ENCODE measurements around the gene XPC.

XPC gene

DNA sequence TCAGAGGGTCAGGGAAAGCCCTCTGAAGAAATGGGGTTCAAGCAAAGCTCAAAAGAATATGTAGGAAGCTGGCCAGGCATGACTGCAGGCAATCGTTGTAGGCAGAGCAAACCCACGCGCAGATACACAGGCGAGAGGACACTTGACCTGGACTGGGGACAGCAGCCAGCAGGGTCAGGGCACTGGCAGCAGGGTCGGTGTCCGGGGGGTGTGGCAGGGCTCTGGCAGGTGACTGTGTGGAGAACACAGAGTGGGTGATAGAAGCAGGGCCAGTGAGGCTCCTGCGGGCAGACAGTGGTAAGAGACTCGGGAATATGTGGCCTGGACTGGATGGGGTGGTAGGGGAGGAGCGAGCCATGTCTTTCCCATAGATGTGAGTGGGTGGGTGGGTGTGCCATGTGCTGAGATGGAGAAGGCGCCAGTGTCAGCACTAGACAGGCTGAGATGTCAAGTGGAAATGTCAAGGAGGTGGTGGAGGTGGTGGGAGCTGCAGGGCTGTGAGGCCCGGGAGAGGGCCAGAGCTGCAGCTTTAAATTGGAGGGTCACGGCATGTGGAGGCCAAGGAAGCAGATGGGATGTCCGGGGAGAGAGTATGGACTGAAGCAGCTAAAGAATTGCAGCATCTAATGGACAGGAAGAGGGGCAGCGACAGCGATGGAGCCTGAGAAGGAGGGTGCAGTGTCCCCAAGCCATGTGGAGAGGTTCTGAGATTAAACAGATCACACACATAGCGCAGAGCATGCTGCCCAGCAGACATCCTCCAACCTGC lies 40.1 kb downstream of the XPC start:
- DNase-seq (ENCODE audit: low read depth): no peak
- TF ChIP-seq, protein P1, sequence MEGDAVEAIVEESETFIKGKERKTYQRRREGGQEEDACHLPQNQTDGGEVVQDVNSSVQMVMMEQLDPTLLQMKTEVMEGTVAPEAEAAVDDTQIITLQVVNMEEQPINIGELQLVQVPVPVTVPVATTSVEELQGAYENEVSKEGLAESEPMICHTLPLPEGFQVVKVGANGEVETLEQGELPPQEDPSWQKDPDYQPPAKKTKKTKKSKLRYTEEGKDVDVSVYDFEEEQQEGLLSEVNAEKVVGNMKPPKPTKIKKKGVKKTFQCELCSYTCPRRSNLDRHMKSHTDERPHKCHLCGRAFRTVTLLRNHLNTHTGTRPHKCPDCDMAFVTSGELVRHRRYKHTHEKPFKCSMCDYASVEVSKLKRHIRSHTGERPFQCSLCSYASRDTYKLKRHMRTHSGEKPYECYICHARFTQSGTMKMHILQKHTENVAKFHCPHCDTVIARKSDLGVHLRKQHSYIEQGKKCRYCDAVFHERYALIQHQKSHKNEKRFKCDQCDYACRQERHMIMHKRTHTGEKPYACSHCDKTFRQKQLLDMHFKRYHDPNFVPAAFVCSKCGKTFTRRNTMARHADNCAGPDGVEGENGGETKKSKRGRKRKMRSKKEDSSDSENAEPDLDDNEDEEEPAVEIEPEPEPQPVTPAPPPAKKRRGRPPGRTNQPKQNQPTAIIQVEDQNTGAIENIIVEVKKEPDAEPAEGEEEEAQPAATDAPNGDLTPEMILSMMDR (IDR thresholded peaks at IDR 0.05; ENCODE audit: low read depth, low read length, missing control alignments): no peak
- H3K4me3 ChIP-seq (ENCODE audit: low read depth, low read length): no peak overlapping the region

DNA sequence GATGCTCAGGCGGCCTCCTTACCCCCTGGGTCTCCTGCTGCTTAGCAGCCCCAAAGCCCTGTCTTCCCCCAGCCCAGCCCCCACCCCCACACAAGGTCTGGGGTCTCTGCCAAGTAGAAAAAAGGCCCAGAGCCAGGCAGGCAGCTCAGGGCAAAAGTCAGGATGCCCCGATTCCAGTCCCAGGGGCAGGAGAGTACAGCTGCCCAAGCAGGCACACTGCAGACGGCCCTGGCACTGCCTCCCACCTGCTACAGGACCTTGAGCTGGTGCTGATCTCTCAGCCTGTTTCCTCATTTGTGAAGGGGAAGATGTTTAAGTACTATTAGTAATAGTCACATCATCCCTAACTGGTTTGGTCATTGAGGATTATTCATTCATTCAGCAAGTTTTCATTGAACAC lies 41.0 kb downstream of the XPC start:
- H3K4me3 ChIP-seq (ENCODE audit: low read depth, low read length): no peak overlapping the region
- no peak for DNase-seq (ENCODE audit: low read depth)
- TF ChIP-seq, protein P1 (IDR thresholded peaks at IDR 0.05; ENCODE audit: low read depth, low read length, missing control alignments): no peak

DNA sequence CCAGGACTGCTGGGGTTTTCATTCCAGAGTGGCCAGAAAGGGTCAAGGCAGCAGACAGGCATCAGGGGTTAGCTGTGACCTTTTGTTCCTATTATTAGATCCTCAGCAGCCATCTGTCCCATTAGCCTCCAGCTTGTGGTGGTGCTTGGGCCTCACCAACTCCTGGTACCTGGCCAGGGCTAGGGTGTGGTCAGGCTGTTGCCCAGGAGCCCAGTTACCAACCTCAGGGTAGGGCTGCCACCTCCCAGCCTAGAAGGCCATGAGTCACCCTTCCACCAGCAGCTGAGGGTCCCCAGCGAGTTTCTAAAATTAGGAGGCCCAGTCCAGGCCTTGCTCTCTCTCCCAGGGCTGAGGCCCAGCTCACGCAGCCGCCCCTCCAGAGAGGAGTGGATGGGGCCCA lies 41.4 kb downstream of the XPC start:
- TF ChIP-seq, protein P1 (IDR thresholded peaks at IDR 0.05; ENCODE audit: low read depth, low read length, missing control alignments): no peak
- no peak overlapping the region for H3K4me3 ChIP-seq (ENCODE audit: low read depth, low read length)
- no peak for DNase-seq (ENCODE audit: low read depth)

DNA sequence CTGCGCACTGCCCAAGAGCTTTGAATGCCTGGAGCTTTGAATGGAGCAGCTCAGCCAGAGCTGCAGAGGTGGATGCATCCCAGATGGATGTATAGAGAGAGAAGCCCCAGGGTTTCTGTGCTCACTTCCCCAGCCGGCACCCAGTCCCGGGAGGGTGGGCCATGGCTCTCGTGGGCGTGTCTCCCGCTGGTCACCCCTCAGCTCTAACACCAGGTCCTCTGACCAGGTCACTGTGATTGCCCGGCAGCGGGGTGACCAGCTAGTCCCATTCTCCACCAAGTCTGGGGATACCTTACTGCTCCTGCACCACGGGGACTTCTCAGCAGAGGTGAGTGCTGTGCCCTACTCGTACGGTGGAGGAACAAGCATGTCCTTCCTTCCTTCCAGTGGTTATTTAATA lies 42.8 kb downstream of the XPC start:
- TF ChIP-seq, protein P1 (IDR thresholded peaks at IDR 0.05; ENCODE audit: low read depth, low read length, missing control alignments): no peak
- no peak overlapping the region for H3K4me3 ChIP-seq (ENCODE audit: low read depth, low read length)
- no peak for DNase-seq (ENCODE audit: low read depth)

DNA sequence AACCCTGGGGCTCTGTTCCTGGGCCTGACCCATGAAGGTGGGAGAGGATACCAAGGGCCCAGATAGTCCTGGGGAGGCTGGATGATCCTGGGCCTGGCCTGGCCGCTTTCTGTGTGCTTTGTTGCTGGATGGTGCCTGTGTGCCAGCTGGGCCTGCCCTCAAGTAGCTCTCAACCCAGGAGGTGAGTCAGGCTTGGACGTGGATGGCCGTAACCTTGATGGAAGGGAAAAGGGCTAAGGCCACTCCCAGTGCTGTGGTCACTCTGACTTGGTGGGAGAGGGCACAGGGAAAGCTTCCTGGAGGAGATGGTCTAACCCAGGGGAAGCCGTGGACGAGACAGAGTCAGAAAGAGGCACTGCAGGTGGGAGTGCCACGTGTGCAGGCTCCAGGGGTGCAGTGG lies 44.1 kb downstream of the XPC start:
- no peak for DNase-seq (ENCODE audit: low read depth)
- TF ChIP-seq, protein P1 (IDR thresholded peaks at IDR 0.05; ENCODE audit: low read depth, low read length, missing control alignments): no peak
- H3K4me3 ChIP-seq (ENCODE audit: low read depth, low read length): no peak overlapping the region

DNA sequence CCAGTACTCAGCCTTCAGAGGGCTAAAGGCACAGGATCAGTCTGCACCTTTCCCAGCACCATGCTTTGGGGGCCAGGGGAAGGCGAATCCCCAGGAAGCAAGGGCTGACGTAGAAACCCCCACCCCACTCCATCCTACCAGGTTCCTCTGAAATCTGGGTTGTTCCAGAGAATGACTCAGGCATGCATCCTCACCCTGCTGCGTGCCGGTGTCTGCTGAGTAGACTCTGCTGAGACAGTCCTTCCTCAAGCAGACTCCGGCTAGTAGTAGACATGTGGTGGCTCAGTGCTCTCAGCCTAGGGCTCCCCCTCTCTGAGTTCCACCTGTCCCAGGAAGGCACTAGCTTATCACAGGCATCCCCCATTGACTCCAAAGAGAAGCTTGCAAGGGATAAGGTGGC lies 44.5 kb downstream of the XPC start:
- TF ChIP-seq, protein P1 (IDR thresholded peaks at IDR 0.05; ENCODE audit: low read depth, low read length, missing control alignments): no peak
- H3K4me3 ChIP-seq (ENCODE audit: low read depth, low read length): no peak overlapping the region
- DNase-seq (ENCODE audit: low read depth): no peak

DNA sequence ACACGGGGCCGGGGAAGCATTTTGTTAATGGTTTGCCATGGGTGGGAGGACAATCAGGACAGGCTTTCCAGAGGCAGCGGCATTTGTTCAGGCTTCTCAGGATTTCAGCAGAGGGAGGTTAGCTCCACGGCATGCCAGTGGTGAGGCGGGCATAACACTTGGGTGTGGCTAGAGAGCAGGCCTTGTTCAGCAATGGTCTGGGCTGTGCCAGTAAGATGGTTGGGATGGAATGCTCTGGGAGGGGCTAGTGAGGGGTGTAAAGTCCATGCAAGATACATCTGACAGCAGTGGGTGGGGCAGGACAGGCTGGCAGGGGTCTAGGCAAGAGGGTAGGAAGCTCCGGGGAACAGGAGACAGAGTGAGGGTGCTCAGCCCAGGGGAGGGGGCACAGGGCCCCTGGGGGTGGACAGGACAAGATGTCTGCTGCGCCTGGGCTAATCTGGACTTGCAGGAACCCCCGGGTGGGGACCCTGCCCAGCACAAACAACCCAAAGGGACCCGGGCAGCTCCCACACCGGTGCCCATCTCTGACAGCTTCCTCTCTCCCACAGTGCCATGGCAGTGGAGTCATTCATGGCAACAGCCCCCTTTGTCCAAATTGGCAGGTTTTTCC lies 45.1 kb downstream of the XPC start:
- no peak overlapping the region for H3K4me3 ChIP-seq (ENCODE audit: low read depth, low read length)
- TF ChIP-seq, protein P1 (IDR thresholded peaks at IDR 0.05; ENCODE audit: low read depth, low read length, missing control alignments): no peak
- DNase-seq (ENCODE audit: low read depth): no peak
